UCSD-AML1 (cell line): ENCODE data around the gene IKZF3.
"Not testable (repeated sequence)": the region's sequence is repeated elsewhere in the genome, so short reads cannot be mapped to it uniquely, and the experiment has no call there.

Experiments
- DNase-seq: peaks from one replicate; lab custom pipeline; 2025; ENCODE audit not compliant: unreplicated experiment; lab: John Stamatoyannopoulos, UW

Gene IKZF3

GRCh38 chr17:39863918-39864746, at the start of gene IKZF3:
IKZF3 (minus strand) TSS chr17:39864312; CDS start chr17:39864126, 186 bp downstream.
- DNase-seq, result peak; percentile 45

GRCh38 chr17:39908789-39909352, 44.8 kb upstream of the IKZF3 start:
- no peak for DNase-seq

- no peak for DNase-seq
Measured at GRCh38 chr17:39904990-39905288, 40.8 kb upstream of the IKZF3 start.

GRCh38 chr17:39903158-39903884, 39.2 kb upstream of the IKZF3 start:
- no peak for DNase-seq

GRCh38 chr17:39902027-39902426, 37.9 kb upstream of the IKZF3 start:
- not testable (repeated sequence) for DNase-seq

- DNase-seq, result no peak
Measured at GRCh38 chr17:39899215-39899614, 35.1 kb upstream of the IKZF3 start.

- DNase-seq, result no peak
Measured at GRCh38 chr17:39898088-39898487, 34.0 kb upstream of the IKZF3 start.

- no peak for DNase-seq
Measured at GRCh38 chr17:39894681-39895376, 30.7 kb upstream of the IKZF3 start.

GRCh38 chr17:39889200-39889599, 25.1 kb upstream of the IKZF3 start:
- no peak for DNase-seq

- DNase-seq, result no peak
Measured at GRCh38 chr17:39887078-39887477, 23.0 kb upstream of the IKZF3 start.

GRCh38 chr17:39886102-39886501, 22.0 kb upstream of the IKZF3 start:
- not testable (repeated sequence) for DNase-seq

- no peak for DNase-seq
Measured at GRCh38 chr17:39872751-39873150, 8.6 kb upstream of the IKZF3 start.

- DNase-seq, result no peak
Measured at GRCh38 chr17:39871801-39872200, 7.7 kb upstream of the IKZF3 start.

GRCh38 chr17:39870776-39871175, 6.7 kb upstream of the IKZF3 start:
- DNase-seq, result no peak

- DNase-seq, result no peak
Measured at GRCh38 chr17:39868554-39868942, 4.4 kb upstream of the IKZF3 start.

- no peak for DNase-seq
Measured at GRCh38 chr17:39867880-39868553, 3.9 kb upstream of the IKZF3 start, which contains the start of gene ZPBP2. ZPBP2 (plus strand) TSS chr17:39868202; CDS start chr17:39868355, 153 bp downstream.

- no peak for DNase-seq
Measured at GRCh38 chr17:39867084-39867879, 3.2 kb upstream of the IKZF3 start.

- DNase-seq, result no peak
Measured at GRCh38 chr17:39866013-39866730, 2.1 kb upstream of the IKZF3 start.

- DNase-seq, result no peak
Measured at GRCh38 chr17:39863244-39863917, 731 bp downstream of the IKZF3 start.
